NCI-H128 (cell line): ENCODE results near the gene KCNJ8.
"Not testable (repeated sequence)": the region's sequence is repeated elsewhere in the genome, so short reads cannot be mapped to it uniquely, and the experiment has no call there.

Experiments used
- DNase-seq: peaks from one replicate; lab custom pipeline; 2025; ENCODE audit not compliant: unreplicated experiment; lab: John Stamatoyannopoulos, UW

KCNJ8 gene

DNA sequence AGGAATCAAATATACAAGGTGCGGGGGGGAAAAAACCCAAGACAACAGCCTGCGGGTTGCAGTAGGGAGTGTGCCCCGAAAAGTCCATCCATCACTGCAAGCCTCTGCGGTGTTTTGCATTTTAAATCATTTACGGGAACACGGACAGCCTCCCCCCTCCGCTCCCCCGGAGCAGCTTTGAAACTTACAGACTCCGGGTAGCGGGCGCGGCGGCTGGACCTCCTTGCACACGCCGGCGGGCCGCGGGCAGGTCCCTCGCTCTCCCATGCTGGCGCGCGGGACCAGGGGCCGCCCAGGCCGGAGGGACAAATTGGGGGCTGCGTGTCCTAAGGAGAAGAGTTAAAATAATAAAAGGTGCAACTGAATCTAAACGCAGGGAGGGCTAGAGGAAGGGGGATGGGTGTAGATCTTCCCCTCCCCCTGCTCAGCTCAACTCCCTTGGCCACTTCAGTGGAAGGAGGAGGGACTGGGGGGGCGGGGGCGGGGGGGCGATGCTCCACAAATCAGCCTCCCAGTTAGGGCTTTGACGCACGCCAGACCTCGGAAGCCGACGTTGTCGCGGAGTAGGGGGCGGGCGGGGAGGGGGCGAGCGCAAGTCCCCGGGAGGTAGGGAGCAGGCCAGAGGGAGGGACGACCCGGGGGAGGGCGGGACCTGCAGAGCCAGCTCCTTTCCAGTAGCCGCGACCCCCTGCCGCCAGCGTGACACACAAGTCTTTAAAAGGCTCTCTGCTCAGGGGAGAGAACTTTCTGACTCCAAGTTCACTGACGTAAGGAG is at the start of gene KCNJ8:
TSS of gene KCNJ8 (minus strand) at position 349 of the 775 bp plus-strand sequence. CDS start 1,090 bp downstream, outside the sequence.
- no peak for DNase-seq

- DNase-seq = no peak
These were observed 49.1 kb upstream of the KCNJ8 start for GRCh38 chr12:21823581-21823980.

DNA sequence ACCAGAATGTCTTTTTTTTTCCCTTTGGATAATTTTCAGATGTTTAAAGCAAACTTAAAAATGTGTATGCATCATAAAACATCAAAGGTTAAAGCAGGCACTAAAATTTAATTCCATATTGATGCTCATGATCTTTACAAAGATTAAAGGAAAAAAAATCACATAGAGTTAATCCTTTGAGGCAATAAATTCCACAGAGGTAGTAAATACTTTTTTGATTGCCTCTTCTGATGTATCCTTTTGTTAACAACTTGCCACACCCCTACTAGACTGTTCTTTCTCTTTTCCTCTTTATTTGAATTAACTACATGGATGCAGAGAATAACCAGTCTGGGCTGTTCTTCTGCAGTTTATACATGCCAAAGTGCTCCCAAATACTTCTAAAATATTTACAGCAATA is 45.2 kb upstream of the KCNJ8 start:
- no peak for DNase-seq

GRCh38 chr12:21819236-21819635 is 44.7 kb upstream of the KCNJ8 start:
- no peak for DNase-seq

GRCh38 chr12:21818627-21819026 is 44.1 kb upstream of the KCNJ8 start:
- no peak for DNase-seq

DNA sequence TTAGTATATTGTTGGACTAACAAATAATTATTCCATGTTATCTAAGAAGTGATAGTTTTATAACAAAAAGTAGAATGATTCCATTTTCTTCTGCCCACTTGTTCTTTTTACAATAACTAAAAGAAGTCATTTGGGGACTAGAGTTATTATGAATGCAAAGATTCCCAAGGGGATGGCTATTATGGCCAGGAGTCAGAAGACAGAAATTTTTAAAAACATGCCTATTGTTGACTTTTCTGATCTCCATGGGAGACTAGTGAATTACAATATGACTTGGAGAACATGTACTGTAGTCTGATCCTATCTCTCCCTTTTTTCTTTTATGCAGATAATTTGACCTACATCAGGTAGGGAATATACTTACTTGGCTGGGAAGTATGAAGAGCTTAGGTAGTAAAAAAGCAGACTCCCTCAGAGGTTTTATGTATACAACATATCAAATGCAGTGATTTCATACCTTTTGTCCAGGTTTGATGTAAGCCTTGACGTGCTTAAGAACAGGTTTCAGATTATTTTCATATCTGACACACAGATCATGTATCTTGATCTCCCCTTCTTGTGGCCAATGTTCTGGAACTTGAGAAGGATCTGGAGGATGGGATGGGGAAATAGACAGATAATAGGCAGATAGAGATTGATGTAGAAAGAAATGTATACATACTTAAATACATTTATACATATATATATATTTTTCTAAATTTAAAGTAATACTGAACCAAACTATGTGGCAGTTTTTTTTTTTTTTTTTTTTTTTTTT is 41.0 kb upstream of the KCNJ8 start:
- DNase-seq = no peak

- no peak for DNase-seq
These were observed 40.3 kb upstream of the KCNJ8 start for GRCh38 chr12:21814814-21815213.

GRCh38 chr12:21814327-21814726 is 39.8 kb upstream of the KCNJ8 start:
- no peak for DNase-seq

DNA sequence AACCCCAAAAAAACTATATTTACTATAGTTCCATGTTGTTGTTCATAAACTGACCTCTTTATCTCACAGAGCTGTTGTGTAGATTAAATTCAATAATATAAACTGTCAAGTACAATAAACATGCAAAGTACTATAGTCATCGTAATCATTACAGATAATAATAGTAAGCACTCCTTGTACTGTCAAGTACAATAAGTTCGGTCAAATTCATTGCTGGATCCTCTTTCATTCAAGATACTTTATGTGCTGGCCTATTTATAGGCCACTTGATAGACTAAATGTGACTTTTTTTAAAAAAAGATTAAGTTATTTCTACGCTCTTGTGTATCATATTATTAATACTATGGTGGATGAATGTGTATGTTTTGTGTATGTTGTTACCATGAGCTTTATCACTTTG is 39.2 kb upstream of the KCNJ8 start:
- no peak for DNase-seq

DNA sequence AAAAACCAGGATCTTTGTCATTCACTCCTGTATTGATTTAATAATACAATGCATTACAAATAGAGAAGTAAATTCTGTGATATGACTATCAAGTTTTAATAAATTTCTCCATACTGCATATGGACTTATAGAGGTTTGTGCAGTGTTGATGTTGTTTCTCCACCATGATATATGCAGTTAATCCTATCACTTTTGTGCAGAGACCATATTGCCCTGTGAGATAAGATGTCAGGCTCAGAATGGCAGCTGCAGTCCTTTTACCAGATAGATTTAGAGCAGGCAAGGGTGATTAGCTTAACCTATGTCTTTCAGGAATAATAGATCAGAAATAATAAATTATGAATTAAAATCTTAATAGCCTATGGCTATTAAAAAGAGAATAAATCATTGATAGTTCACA is 38.6 kb upstream of the KCNJ8 start:
- DNase-seq = no peak

DNA sequence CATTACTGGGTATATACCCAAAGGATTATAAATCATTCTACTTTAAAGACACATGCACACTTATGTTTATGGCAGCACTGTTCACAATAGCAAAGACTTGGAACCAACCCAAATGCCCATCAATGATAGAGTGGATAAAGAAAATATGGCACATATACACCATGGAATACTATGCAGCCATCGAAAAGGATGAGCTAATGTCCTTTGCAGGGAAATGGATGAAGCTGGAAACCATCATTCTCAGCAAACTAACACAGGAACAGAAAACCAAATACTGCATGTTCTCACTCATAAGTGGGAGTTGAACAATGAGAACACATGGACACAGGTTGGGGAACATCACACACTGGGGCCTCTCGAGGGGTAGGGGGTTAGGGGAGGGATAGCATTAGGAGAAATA is 37.8 kb upstream of the KCNJ8 start:
- DNase-seq = not testable (repeated sequence)

GRCh38 chr12:21809100-21809499 is 34.6 kb upstream of the KCNJ8 start:
- no peak for DNase-seq

DNA sequence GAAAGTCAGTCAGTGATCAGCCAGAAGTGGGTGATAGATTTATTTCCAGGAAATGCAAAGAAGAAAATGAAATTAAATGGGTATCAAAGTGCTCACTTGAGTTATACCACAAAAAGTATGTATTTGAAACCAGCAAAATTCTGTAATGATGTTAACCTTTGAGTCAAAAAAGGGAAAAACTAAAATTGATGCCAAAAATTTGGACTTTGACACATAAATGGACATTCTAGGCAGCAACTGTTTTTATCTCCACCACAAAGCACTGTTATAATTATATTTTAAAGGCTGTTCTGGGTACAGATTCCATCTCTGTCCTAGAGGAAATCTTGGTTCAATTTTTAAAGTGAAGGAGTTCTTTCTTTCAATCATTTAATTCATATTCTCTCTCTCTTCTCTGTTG is 31.7 kb upstream of the KCNJ8 start:
- DNase-seq = no peak

- DNase-seq = no peak
These were observed 27.2 kb upstream of the KCNJ8 start for GRCh38 chr12:21801522-21802288.

DNA sequence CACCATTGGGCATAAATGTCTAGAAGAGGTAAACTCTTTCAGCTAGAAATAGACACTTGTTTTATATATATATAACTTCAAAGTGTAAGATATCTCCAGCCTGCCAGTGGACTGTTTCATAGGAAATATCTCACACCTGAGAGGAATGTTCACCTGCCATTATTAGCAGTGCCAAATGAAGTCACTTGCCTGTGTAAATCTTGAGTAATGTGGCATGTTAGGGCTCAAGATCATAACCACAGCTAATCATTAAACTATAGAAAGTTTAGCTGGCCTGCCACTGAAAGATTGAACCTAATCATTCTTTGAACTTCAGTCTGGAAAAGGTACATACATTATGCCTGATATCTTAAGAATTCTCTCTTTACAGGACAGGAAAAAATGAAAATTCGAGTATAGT is 25.5 kb upstream of the KCNJ8 start:
- DNase-seq = no peak

- DNase-seq = no peak
These were observed 23.0 kb upstream of the KCNJ8 start for GRCh38 chr12:21797539-21797938.

- DNase-seq = no peak
These were observed 21.3 kb upstream of the KCNJ8 start for GRCh38 chr12:21795648-21796328.

DNA sequence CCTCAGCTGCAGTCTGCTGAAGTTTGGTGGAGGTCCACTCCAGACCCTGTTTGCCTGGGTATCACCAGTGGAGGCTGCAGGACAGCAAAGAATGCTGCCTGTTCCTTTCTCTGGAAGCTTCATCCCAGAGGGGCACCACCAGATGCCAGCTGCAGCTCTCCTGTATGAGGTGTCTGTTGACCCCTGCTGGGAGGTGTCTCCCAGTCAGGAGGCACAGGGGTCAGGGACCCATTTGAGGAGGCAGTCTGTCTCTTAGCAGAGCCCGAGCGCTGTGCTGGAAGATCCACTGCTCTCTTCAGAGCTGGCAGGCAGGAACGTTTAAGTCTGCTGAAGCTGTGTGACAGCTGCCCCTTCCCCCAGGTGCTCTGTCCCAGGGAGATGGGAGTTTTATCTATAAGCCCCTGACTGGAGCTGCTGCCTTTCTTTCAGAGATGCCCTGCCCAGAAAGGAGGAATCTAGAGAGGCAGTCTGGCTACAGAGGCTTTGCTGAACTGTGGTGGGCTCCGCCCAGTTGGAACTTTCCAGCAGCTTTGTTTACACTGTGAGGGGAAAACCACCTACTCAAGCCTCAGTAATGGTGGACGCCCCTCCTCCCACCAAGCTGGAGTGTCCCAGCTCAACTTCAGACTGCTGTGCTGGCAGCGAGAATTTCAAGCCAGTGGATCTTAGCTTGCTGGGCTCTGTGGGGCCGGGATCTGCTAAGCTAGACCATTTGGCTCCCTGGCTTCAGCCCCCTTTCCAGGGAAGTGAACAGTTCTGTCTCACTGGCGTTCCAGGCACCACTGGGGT is 20.5 kb upstream of the KCNJ8 start:
- not testable (repeated sequence) for DNase-seq

DNA sequence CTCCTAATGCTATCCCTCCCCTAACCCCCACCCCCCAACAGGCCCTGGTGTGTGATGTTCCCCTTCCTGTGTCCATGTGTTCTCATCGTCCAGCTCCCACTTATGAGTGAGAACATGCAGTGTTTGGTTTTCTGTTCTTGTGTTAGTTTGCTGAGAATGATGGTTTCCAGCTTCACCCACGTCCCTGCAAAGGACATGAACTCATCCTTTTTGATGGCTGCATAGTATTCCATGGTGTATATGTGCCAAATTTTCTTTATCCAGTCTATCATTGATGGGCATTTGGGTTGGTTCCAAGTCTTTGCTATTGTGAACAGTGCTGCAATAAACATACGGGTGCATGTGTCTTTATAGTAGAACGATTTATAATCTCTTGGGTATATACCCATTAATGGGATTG is 15.2 kb upstream of the KCNJ8 start:
- DNase-seq = not testable (repeated sequence)
